ENCODE results near the gene NBPF10. TPM values are rescaled to one million over a fixed set of nuclear protein-coding genes. Genes with fewer than 3 reads are reported as not detected.
A peak's percentile ranks its signal among the peaks of the same experiment; 100 is the strongest.
"Not testable (repeated sequence)": the region's sequence is repeated elsewhere in the genome, so short reads cannot be mapped to it uniquely, and the experiment has no call there.

Gene NBPF10, protein sequence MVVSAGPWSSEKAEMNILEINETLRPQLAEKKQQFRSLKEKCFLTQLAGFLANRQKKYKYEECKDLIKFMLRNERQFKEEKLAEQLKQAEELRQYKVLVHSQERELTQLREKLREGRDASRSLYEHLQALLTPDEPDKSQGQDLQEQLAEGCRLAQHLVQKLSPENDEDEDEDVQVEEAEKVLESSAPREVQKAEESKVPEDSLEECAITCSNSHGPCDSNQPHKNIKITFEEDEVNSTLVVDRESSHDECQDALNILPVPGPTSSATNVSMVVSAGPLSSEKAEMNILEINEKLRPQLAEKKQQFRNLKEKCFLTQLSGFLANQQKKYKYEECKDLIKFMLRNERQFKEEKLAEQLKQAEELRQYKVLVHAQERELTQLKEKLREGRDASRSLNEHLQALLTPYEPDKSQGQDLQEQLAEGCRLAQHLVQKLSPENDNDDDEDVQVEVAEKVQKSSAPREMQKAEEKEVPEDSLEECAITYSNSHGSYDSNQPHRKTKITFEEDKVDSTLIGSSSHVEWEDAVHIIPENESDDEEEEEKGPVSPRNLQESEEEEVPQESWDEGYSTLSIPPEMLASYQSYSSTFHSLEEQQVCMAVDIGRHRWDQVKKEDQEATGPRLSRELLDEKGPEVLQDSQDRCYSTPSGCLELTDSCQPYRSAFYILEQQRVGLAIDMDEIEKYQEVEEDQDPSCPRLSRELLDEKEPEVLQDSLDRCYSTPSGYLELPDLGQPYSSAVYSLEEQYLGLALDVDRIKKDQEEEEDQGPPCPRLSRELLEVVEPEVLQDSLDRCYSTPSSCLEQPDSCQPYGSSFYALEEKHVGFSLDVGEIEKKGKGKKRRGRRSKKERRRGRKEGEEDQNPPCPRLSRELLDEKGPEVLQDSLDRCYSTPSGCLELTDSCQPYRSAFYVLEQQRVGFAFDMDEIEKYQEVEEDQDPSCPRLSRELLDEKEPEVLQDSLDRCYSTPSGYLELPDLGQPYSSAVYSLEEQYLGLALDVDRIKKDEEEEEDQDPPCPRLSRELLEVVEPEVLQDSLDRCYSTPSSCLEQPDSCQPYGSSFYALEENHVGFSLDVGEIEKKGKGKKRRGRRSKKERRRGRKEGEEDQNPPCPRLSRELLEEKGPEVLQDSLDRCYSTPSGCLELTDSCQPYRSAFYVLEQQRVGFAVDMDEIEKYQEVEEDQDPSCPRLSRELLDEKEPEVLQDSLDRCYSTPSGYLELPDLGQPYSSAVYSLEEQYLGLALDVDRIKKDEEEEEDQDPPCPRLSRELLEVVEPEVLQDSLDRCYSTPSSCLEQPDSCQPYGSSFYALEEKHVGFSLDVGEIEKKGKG (N-terminal part only)
- total RNA-seq: 1 to 10 TPM; 1.0 to 3.3 (median 2.2) TPM

DNA sequence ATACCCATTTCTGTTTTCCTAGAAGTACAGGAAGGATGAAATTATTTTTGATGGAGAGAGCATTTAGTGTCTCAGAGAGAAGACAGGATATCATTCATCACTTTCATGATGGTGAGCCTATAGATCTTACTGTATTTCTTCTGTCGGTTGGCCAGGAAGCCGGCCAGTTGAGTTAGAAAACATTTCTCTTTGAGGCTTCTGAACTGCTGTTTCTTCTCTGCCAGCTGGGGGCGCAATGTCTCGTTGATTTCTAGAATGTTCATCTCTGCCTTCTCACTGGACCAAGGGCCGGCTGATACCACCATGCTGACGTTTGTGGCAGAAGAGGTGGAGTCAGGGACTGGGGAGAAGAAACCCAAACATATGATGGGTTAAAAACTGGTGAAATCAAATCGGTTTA is at the start of gene NBPF10:
NBPF10 (minus strand) TSS at position 340 of the 400 bp plus-strand sequence; CDS start at position 305, 35 bp downstream.
- not testable (repeated sequence) for H3K36me3 ChIP-seq; H3K4me3 ChIP-seq; H3K27me3 ChIP-seq; H3K27ac ChIP-seq; H3K9me3 ChIP-seq; DNase-seq (ENCODE audit: low spot score in 2 of 2); H3K4me1 ChIP-seq
- TF ChIP-seq, protein P1, sequence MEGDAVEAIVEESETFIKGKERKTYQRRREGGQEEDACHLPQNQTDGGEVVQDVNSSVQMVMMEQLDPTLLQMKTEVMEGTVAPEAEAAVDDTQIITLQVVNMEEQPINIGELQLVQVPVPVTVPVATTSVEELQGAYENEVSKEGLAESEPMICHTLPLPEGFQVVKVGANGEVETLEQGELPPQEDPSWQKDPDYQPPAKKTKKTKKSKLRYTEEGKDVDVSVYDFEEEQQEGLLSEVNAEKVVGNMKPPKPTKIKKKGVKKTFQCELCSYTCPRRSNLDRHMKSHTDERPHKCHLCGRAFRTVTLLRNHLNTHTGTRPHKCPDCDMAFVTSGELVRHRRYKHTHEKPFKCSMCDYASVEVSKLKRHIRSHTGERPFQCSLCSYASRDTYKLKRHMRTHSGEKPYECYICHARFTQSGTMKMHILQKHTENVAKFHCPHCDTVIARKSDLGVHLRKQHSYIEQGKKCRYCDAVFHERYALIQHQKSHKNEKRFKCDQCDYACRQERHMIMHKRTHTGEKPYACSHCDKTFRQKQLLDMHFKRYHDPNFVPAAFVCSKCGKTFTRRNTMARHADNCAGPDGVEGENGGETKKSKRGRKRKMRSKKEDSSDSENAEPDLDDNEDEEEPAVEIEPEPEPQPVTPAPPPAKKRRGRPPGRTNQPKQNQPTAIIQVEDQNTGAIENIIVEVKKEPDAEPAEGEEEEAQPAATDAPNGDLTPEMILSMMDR (IDR thresholded peaks at IDR 0.05): peak in 2 of 5 experiments; percentile 10 to 18
- no CpG with 5 or more reads among the region's 7 CpGs for WGBS, 2 donors

DNA sequence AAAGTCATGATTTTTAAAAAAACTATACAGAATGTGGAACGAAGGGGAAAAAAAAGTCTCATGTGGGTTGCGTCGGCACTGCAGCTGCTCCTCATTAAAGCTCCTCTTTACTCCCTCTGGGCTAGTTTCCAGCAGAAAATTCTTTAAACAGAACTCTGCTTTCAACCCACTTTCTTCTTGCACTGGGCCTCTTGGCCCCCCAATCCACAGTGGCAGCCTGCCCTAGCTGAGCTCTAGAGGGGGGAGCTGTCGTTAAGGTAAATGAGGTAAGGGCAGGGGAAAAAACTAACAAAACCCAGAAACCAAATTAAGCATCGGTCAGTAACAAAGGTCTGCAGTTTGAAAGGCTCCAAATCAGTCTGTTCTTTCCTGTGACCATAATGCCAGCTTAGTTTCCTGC is 29.9 kb upstream of the NBPF10 start:
- H3K27me3 ChIP-seq, H3K36me3 ChIP-seq, H3K4me1 ChIP-seq, H3K4me3 ChIP-seq, H3K9me3 ChIP-seq: not testable (repeated sequence)
- peak overlapping the region in 2 of 4 donors; percentile 72 to 84 for H3K27ac ChIP-seq
- DNase-seq (ENCODE audit: low spot score in 2 of 2): peak in 1 of 2 donors; percentile 5
- WGBS, 2 donors: 0% methylated on average over 3 of the region's 5 CpGs; no CpG with 5 or more reads in 1 of the 2 donors

DNA sequence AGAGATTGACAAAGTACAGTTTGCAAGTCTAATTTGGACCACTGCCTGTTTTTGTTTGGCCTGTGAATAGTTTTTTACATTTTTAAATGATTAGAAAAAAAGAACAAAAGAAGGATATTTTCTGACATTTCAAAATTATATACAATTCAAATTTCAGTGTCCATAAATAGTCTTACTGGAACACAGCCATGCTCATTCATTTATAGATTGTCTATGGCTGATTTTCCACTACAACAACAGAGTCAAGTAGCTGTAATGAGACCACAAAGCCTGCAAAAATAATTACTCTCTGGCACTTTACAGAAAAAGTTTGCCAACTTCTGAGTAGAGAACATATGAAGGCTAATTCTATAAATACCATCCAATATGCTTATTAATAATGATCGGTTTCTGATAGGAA is 23.1 kb upstream of the NBPF10 start:
- not testable (repeated sequence) for H3K27ac ChIP-seq; H3K27me3 ChIP-seq; DNase-seq (ENCODE audit: low spot score in 2 of 2); H3K36me3 ChIP-seq; H3K9me3 ChIP-seq; H3K4me3 ChIP-seq; H3K4me1 ChIP-seq
- no CpG with 5 or more reads among the region's 1 CpG for WGBS, 2 donors

DNA sequence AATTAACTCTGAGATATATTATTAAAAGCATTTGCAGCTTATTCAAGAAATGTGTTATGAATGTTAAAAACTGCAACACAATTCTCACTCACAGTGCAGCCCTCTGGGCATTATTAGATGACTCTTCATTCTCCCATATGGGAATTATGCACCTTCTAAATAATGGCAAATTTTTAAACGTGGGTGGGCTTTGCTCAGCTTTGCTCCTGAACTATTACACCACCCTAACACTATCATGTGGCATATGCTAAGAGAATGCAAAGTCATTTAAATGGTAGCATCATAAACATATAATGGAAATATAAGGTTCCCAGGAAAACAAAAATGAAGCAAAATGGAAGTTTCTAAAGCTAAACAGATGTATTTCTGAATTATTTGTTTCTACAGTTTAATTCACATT is 22.7 kb upstream of the NBPF10 start:
- not testable (repeated sequence) for H3K27ac ChIP-seq; H3K27me3 ChIP-seq; H3K4me1 ChIP-seq; H3K9me3 ChIP-seq; H3K4me3 ChIP-seq; DNase-seq (ENCODE audit: low spot score in 2 of 2); H3K36me3 ChIP-seq
- WGBS, 2 donors: no CpG with 5 or more reads among the region's 1 CpG

Other genes starting within 250 kb of the NBPF10 start
- gene ITGA10, start 234.8 kb downstream of the NBPF10 start, total RNA-seq: 10 to 100 TPM; 29.4 to 42.9 (median 39.4) TPM
- 10 to 100 TPM; 27.9 to 35.2 (median 30.8) TPM for gene PEX11B, start 226.1 kb downstream of the NBPF10 start, total RNA-seq
- 100 to 1,000 TPM; 113 to 157 (median 129) TPM for gene RBM8A, start 217.3 kb downstream of the NBPF10 start, total RNA-seq
- gene LIX1L, start 186.8 kb downstream of the NBPF10 start, total RNA-seq: 10 to 100 TPM; 30.8 to 57.1 (median 41.5) TPM
- 1 to 10 TPM in 2 of 4 donors, under 1 TPM in 2; 0.39 to 2.4 (median 1.3) TPM for gene ANKRD34A, start 180.2 kb downstream of the NBPF10 start, total RNA-seq
- 10 to 100 TPM; 20.1 to 33.1 (median 28.9) TPM for gene POLR3GL, start 180.1 kb downstream of the NBPF10 start, total RNA-seq
- gene TXNIP, start 148.2 kb downstream of the NBPF10 start, total RNA-seq: 1,000 to 10,000 TPM; 1,863 to 2,525 (median 2,185) TPM
- gene HJV, start 123.1 kb downstream of the NBPF10 start, total RNA-seq: not detected
- gene NOTCH2NLA, start 84.2 kb upstream of the NBPF10 start, total RNA-seq: 100 to 1,000 TPM in 1 of 4 donors, 10 to 100 TPM in 3; 55.9 to 115 (median 75.8) TPM